Uterus (tissue), 4 donors: ENCODE measurements around the gene TPRKB. TPM values are rescaled to one million over a fixed set of nuclear protein-coding genes. Genes with fewer than 3 reads are reported as not detected.
"Not testable (repeated sequence)": the region's sequence is repeated elsewhere in the genome, so short reads cannot be mapped to it uniquely, and the experiment has no call there.

ENCODE experiments used
- DNase-seq, 2 donors: peaks; one replicate each; pipeline ENCODE4 v3.0.0-alpha.2; 2019 to 2020
- H3K27ac ChIP-seq, 2 donors: fragments of 200-600 bp; sonication (generic); 1 replicate in 1 of 2; 2 replicates in 1 of 2; pipeline ENCODE4 v1.5.1; 2016 to 2018
- H3K27me3 ChIP-seq, 2 donors: fragments of 200-600 bp; sonication (generic); one replicate each; pipeline ENCODE4 v1.5.1; 2018 to 2019; ENCODE audit warnings: control low read depth in 1 of 2
- H3K36me3 ChIP-seq, 2 donors: fragments of 200-600 bp; sonication (generic); one replicate each; pipeline ENCODE4 v1.5.1; 2019; ENCODE audit warnings: control low read depth in 1 of 2
- H3K4me1 ChIP-seq, 2 donors: fragments of 200-600 bp; sonication (generic); one replicate each; pipeline ENCODE4 v1.5.1; 2018 to 2019; ENCODE audit warnings: control low read depth in 1 of 2
- H3K4me3 ChIP-seq, 2 donors: fragments of 200-600 bp; sonication (generic); 1 replicate in 1 of 2; 2 replicates in 1 of 2; pipeline ENCODE4 v1.5.1; 2018 to 2019; ENCODE audit warnings: mild to moderate bottlenecking in 1 of 2
- H3K9me3 ChIP-seq, 2 donors: fragments of 200-600 bp; sonication (generic); one replicate each; pipeline ENCODE4 v1.5.1; 2019; ENCODE audit warnings: control low read depth in 1 of 2
- CTCF ChIP-seq, 4 experiments: fragments of 200-600 bp in 2 of 4; fragments of 450-650 bp in 2 of 4; sonication (generic) in 2 of 4; IDR thresholded peaks; one replicate each; pipeline ENCODE4 v1.5.1; 2016 to 2019; ENCODE audit warnings: antibody characterized with exemption in 4 of 4, mild to moderate bottlenecking in 2 of 4, moderate library complexity in 1 of 4
- POLR2A ChIP-seq, 2 donors: fragments of 450-650 bp; IDR thresholded peaks; one replicate each; pipeline ENCODE4 v1.6.1; 2016; ENCODE audit warnings: antibody characterized with exemption in 2 of 2, mild to moderate bottlenecking in 1 of 2, moderate library complexity in 1 of 2
- intact Hi-C: fragments of 100-400 bp; cut with DNase I; formaldehyde crosslinking; loops from one replicate; pipeline ENCODE4 v1.15.1; 2023; ENCODE audit warnings: low total_unique reads
- total RNA-seq, 4 donors: library from RNA; depleted of rRNA in 3 of 4; stranded (reverse); fragments of >200 nt in 3 of 4; gene quantifications; one replicate each; pipeline versions ENCODE4 v1.1.0 to v1.2.4, GENCODE V29; 2014 to 2023
- donor health status: DM: yes; HTN: yes; CAD: no.

TPRKB gene
- total RNA-seq, 4 donors from 2014 or later: 25.4 to 49.6 (median 39.6) TPM

- Histone ChIP-seq H3K9me3 (no peaks in the 10 kb centered on the region), H3K4me3 (no peak overlapping the region)
- intact Hi-C loops: no loop called here
These were observed 29.2 kb upstream of the TPRKB start for GRCh38 chr2:73766349-73766748.

GRCh38 chr2:73764945-73765344, 27.8 kb upstream of the TPRKB start:
- H3K36me3 ChIP-seq: peaks cover 0 to 4% of the 10 kb centered on the region in 2 donors

More at GRCh38 chr2:73766349-73766748, 29.2 kb upstream of the TPRKB start:
- Histone ChIP-seq H3K27ac (no peak overlapping the region), H3K4me1 (no peaks in the 10 kb centered on the region), H3K36me3 (peaks cover 0 to 4% of the 10 kb centered on the region in 2 donors), H3K27me3 (no peaks in the 10 kb centered on the region)
- no peak for DNase-seq
- no peak for TF ChIP-seq POLR2A (IDR thresholded peaks at IDR 0.05)
- TF ChIP-seq CTCF (IDR thresholded peaks at IDR 0.05): no peak

GRCh38 chr2:73762571-73762970, 25.4 kb upstream of the TPRKB start:
- Histone ChIP-seq H3K36me3 (peaks cover 0 to 4% of the 10 kb centered on the region in 2 donors), H3K27me3 (no peaks in the 10 kb centered on the region), H3K4me3 (no peak overlapping the region), H3K9me3 (no peaks in the 10 kb centered on the region), H3K27ac (no peak overlapping the region), H3K4me1 (peaks cover 0 to 3% of the 10 kb centered on the region in 2 donors)
- intact Hi-C loops: no loop called here
- no peak for TF ChIP-seq CTCF (IDR thresholded peaks at IDR 0.05)
- TF ChIP-seq POLR2A (IDR thresholded peaks at IDR 0.05): no peak
- no peak for DNase-seq

More at GRCh38 chr2:73764945-73765344, 27.8 kb upstream of the TPRKB start:
- Histone ChIP-seq H3K27me3 (no peaks in the 10 kb centered on the region), H3K27ac (no peak overlapping the region), H3K9me3 (no peaks in the 10 kb centered on the region), H3K4me3 (no peak overlapping the region), H3K4me1 (peaks cover 0 to 3% of the 10 kb centered on the region in 2 donors)
- intact Hi-C loops: no loop called here
- TF ChIP-seq POLR2A (IDR thresholded peaks at IDR 0.05) (no peak), CTCF (IDR thresholded peaks at IDR 0.05) (no peak)
- DNase-seq: no peak

- Histone ChIP-seq H3K27ac (peak overlapping the region in 1 of 2 donors; percentile 36), H3K36me3 (no peaks in the 10 kb centered on the region), H3K4me3 (no peak overlapping the region), H3K4me1 (peaks cover 0 to 3% of the 10 kb centered on the region in 2 donors), H3K27me3 (no peaks in the 10 kb centered on the region), H3K9me3 (no peaks in the 10 kb centered on the region)
- TF ChIP-seq POLR2A (IDR thresholded peaks at IDR 0.05) (no peak), CTCF (IDR thresholded peaks at IDR 0.05) (no peak)
- intact Hi-C loops: no loop called here
- DNase-seq: no peak
These were observed 22.8 kb upstream of the TPRKB start for GRCh38 chr2:73759904-73760303.

- H3K4me1 ChIP-seq: peaks cover 0 to 3% of the 10 kb centered on the region in 2 donors
- DNase-seq: peak; percentile 30 to 66
These were observed 22.2 kb upstream of the TPRKB start for GRCh38 chr2:73759285-73759764.

GRCh38 chr2:73754332-73754731, 17.2 kb upstream of the TPRKB start:
- H3K36me3 ChIP-seq: not testable (repeated sequence)

More at GRCh38 chr2:73759285-73759764, 22.2 kb upstream of the TPRKB start:
- TF ChIP-seq CTCF (IDR thresholded peaks at IDR 0.05) (no peak), POLR2A (IDR thresholded peaks at IDR 0.05) (no peak)
- Histone ChIP-seq H3K27me3 (no peaks in the 10 kb centered on the region), H3K4me3 (no peak overlapping the region), H3K27ac (peak overlapping the region in 1 of 2 donors; percentile 36), H3K36me3 (no peaks in the 10 kb centered on the region), H3K9me3 (no peaks in the 10 kb centered on the region)
- intact Hi-C loops: no loop called here

More at GRCh38 chr2:73754332-73754731, 17.2 kb upstream of the TPRKB start:
- DNase-seq, H3K27ac ChIP-seq, H3K9me3 ChIP-seq, H3K4me3 ChIP-seq, H3K4me1 ChIP-seq, intact Hi-C loops, H3K27me3 ChIP-seq: not testable (repeated sequence)
